Thoracic aorta (tissue), 2 donors: ENCODE measurements around the gene KCNJ11. TPM values are rescaled to one million over a fixed set of nuclear protein-coding genes. Genes with fewer than 3 reads are reported as not detected.

ENCODE experiments used
- ATAC-seq: fragments of 150-250 bp; one replicate; pipeline ENCODE4 v1.8.0; 2017; ENCODE audit warnings: low read depth; ENCODE audit not compliant: insufficient number of reproducible peaks, low FRiP score
- DNase-seq: peaks from one replicate; pipeline ENCODE4 v3.0.0-alpha.2; 2020; ENCODE audit warnings: low spot score
- H3K27ac ChIP-seq, 2 donors: fragments of 200-600 bp; sonication (generic); 1 replicate in 1 of 2; 2 replicates in 1 of 2; pipeline ENCODE4 v1.5.1; 2016; ENCODE audit warnings: mild to moderate bottlenecking in 2 of 2, moderate library complexity in 2 of 2
- H3K27me3 ChIP-seq: fragments of 200-600 bp; sonication (generic); replicated peaks from 2 replicates; pipeline ENCODE4 v1.6.0; 2016; ENCODE audit warnings: mild to moderate bottlenecking; ENCODE audit not compliant: insufficient read depth
- H3K36me3 ChIP-seq: fragments of 200-600 bp; sonication (generic); one replicate; pipeline ENCODE4 v1.5.1; 2016
- H3K4me1 ChIP-seq, 2 donors: fragments of 200-600 bp; sonication (generic); 1 replicate in 1 of 2; 2 replicates in 1 of 2; pipeline versions ENCODE4 v1.5.1 to v1.6.0; 2016; ENCODE audit warnings: low read depth in 2 of 2, mild to moderate bottlenecking in 1 of 2; ENCODE audit not compliant: control insufficient read depth in 1 of 2
- H3K4me3 ChIP-seq: fragments of 200-600 bp; sonication (generic); 2 replicates; pipeline ENCODE4 v1.5.1; 2016; ENCODE audit warnings: mild to moderate bottlenecking
- H3K9me3 ChIP-seq: fragments of 200-600 bp; sonication (generic); 2 replicates; pipeline ENCODE4 v1.5.1; 2016
- CTCF ChIP-seq: fragments of 200-600 bp; sonication (generic); IDR thresholded peaks from one replicate; pipeline ENCODE4 v1.5.1; 2019; ENCODE audit warnings: antibody characterized with exemption
- total RNA-seq, 2 donors: library from RNA; depleted of rRNA; stranded (reverse); fragments of >200 nt; gene quantifications; one replicate each; pipeline versions ENCODE4 v1.1.0 to v1.2.3, GENCODE V29; 2016

KCNJ11 gene
- total RNA-seq, 2 donors from 2014 or later = 2.5 to 2.7 TPM

- Histone ChIP-seq H3K27ac (peak overlapping the region; percentile 61 to 73), H3K4me1 (no peaks in the 10 kb centered on the region), H3K4me3 (peak overlapping the region; percentile 83), H3K27me3 (no peaks in the 10 kb centered on the region), H3K9me3 (no peaks in the 10 kb centered on the region), H3K36me3 (no peaks in the 10 kb centered on the region)
- DNase-seq (no peak), ATAC-seq (no peak)
- TF ChIP-seq CTCF = no peak
Observed at GRCh38 chr11:17353821-17354600, 34.4 kb downstream of the KCNJ11 start.

GRCh38 chr11:17352950-17353820 lies 35.3 kb downstream of the KCNJ11 start:
- peak; percentile 21 for DNase-seq
- Histone ChIP-seq H3K4me3 (peak overlapping the region; percentile 83), H3K9me3 (no peaks in the 10 kb centered on the region), H3K36me3 (no peaks in the 10 kb centered on the region), H3K27me3 (no peaks in the 10 kb centered on the region), H3K27ac (peak overlapping the region; percentile 61 to 73), H3K4me1 (no peaks in the 10 kb centered on the region)
- no peak for ATAC-seq
- no peak for TF ChIP-seq CTCF

- TF ChIP-seq CTCF = no peak
- Histone ChIP-seq H3K9me3 (no peaks in the 10 kb centered on the region), H3K36me3 (no peaks in the 10 kb centered on the region), H3K4me1 (no peaks in the 10 kb centered on the region), H3K27ac (peak within 1 kb of the TSS; percentile 61 to 73), H3K4me3 (peak within 1 kb of the TSS; percentile 83), H3K27me3 (no peaks in the 10 kb centered on the region)
- DNase-seq (peak; percentile 11), ATAC-seq (no peak)
Observed at GRCh38 chr11:17351510-17352176, 36.8 kb downstream of the KCNJ11 start, which contains the start of gene NCR3LG1. Gene NCR3LG1, plus strand, starts transcription at chr11:17351800. Its CDS starts 170 bp downstream, at chr11:17351970.

- ATAC-seq (no peak), DNase-seq (no peak)
- Histone ChIP-seq H3K36me3 (no peaks in the 10 kb centered on the region), H3K9me3 (no peaks in the 10 kb centered on the region), H3K27me3 (no peaks in the 10 kb centered on the region), H3K4me1 (no peaks in the 10 kb centered on the region), H3K4me3 (peak overlapping the region; percentile 83), H3K27ac (peak overlapping the region; percentile 30 to 46)
- TF ChIP-seq CTCF = no peak
Observed at GRCh38 chr11:17351172-17351509, 37.3 kb downstream of the KCNJ11 start.
